ENCODE results near the gene NCR3LG1. TPM values are rescaled to one million over a fixed set of nuclear protein-coding genes. Genes with fewer than 3 reads are reported as not detected.

NCR3LG1 gene
- total and polyA plus RNA-seq, 2 donors from 2014 or later, result 0.71 to 4.5 TPM

DNA sequence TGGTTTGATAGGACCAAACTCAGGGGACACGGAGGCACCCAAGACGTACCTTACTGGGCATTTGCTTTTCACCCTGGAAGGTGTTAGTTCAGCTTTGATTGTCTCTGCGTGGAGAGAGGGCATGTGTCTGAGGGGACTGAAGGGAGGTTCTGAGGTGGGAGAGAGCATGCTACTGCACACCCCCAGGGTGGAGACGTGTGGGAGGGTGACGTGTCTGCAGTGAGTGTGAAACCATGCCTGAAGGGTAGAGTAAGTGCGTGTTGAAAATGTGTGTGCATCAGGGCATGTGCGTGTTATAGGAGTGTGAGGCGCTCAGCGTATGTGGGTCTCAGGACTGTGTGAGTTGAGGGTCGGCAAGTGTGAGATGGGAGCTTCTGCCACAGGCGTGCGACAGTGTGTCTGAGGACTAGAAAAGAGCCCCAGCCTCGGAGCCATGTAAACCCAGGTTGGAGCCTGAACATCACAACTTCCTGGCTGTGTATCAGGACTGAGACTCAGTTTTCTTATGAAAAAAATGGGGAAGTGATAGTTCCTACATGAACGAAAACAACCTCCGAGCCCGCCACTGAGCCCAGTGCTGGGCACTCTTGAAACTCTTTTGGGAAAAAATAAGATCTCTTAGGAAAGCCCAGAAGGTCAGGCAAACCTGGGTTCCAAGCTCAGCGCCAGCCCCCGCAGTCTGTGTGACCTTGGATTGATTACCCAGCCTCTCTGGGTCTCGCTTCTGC lies 48.6 kb downstream of the NCR3LG1 start:
- FAIRE-seq (no peak), DNase-seq (peak in 3 of 5 donors; percentile 18 to 44 (median 21))
- H3K27ac ChIP-seq (ENCODE audit: low read depth in 2 of 2, low read length in 2 of 2), result no peak overlapping the region
- no peak overlapping the region for H3K9ac ChIP-seq (ENCODE audit: low read length in 3 of 3)
- TF ChIP-seq, protein P1, sequence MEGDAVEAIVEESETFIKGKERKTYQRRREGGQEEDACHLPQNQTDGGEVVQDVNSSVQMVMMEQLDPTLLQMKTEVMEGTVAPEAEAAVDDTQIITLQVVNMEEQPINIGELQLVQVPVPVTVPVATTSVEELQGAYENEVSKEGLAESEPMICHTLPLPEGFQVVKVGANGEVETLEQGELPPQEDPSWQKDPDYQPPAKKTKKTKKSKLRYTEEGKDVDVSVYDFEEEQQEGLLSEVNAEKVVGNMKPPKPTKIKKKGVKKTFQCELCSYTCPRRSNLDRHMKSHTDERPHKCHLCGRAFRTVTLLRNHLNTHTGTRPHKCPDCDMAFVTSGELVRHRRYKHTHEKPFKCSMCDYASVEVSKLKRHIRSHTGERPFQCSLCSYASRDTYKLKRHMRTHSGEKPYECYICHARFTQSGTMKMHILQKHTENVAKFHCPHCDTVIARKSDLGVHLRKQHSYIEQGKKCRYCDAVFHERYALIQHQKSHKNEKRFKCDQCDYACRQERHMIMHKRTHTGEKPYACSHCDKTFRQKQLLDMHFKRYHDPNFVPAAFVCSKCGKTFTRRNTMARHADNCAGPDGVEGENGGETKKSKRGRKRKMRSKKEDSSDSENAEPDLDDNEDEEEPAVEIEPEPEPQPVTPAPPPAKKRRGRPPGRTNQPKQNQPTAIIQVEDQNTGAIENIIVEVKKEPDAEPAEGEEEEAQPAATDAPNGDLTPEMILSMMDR (IDR thresholded peaks at IDR 0.05; ENCODE audit: borderline replicate concordance, extremely low read depth, insufficient read depth), result no peak
- H3K36me3 ChIP-seq (ENCODE audit: control insufficient read depth in 2 of 3, insufficient read depth in 3 of 3, low read length in 3 of 3), result no peaks in the 10 kb centered on the region
- no peaks in the 10 kb centered on the region for H3K4me1 ChIP-seq (ENCODE audit: control insufficient read depth in 2 of 3, insufficient read depth in 2 of 3, low read depth in 1 of 3, low read length in 3 of 3)
- no peaks in the 10 kb centered on the region for H3K27me3 ChIP-seq (ENCODE audit: control insufficient read depth, insufficient read depth, low read length)
- no peaks in the 10 kb centered on the region for H3K9me3 ChIP-seq (ENCODE audit: control insufficient read depth in 2 of 3, insufficient read depth in 1 of 3, low read length in 3 of 3)
- intact Hi-C loops (cut with DNase I), result no loop called here
- H3K4me3 ChIP-seq (ENCODE audit: low read length in 3 of 3), result no peak overlapping the region

DNA sequence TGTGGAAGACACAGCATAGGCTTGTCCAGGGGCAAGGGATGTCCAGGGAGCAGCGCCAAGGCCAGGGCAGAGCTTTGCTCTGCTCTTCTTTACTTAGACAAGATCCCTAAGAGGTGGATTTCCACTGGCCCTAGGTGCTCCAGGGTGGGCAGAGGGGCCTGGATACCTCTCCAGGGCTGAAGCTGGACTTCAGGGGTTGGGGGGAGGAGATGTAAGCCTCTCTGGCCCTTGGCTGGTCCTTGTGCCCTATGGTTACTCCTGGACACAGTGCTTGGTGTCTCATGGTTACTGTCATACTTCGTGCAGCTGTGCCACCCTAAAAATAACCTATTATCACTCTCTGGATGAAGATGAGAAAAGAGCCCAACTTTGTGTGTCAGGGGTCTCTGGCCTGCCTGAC lies 49.7 kb downstream of the NCR3LG1 start:
- no peaks in the 10 kb centered on the region for H3K27me3 ChIP-seq (ENCODE audit: control insufficient read depth, insufficient read depth, low read length)
- no peaks in the 10 kb centered on the region for H3K9me3 ChIP-seq (ENCODE audit: control insufficient read depth in 2 of 3, insufficient read depth in 1 of 3, low read length in 3 of 3)
- no peaks in the 10 kb centered on the region for H3K36me3 ChIP-seq (ENCODE audit: control insufficient read depth in 2 of 3, insufficient read depth in 3 of 3, low read length in 3 of 3)
- no peak overlapping the region for H3K4me3 ChIP-seq (ENCODE audit: low read length in 3 of 3)
- intact Hi-C loops (cut with DNase I), result no loop called here
- no peak overlapping the region for H3K27ac ChIP-seq (ENCODE audit: low read depth in 2 of 2, low read length in 2 of 2)
- peaks cover 0 to 5% (median 0%) of the 10 kb centered on the region in 3 donors for H3K4me1 ChIP-seq (ENCODE audit: control insufficient read depth in 2 of 3, insufficient read depth in 2 of 3, low read depth in 1 of 3, low read length in 3 of 3)
- peak in 1 of 5 donors; percentile 22 for DNase-seq
- TF ChIP-seq, protein P1 (IDR thresholded peaks at IDR 0.05; ENCODE audit: borderline replicate concordance, extremely low read depth, insufficient read depth), result no peak
- no peak for FAIRE-seq
- H3K9ac ChIP-seq (ENCODE audit: low read length in 3 of 3), result no peak overlapping the region

DNA sequence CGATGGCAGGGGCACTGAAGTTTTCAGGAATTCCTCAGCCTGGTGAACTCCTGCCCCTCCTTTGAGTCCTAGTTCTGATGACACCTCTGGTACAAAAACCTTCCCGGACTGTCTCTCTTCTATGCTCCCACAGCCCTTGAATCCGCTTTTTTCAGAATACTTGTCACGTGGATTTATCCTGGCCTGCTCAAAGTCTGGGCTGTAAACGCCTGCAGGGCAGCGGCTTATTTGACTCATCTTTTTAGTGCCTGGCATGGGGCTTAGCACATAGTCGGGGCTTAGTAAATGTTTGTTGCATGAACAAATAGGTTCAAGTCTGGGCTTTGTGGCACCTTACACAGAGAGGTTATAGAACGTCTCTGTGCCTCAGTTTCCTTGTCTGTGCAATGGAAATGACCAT lies 50.2 kb downstream of the NCR3LG1 start:
- DNase-seq, result no peak
- no peak overlapping the region for H3K27ac ChIP-seq (ENCODE audit: low read depth in 2 of 2, low read length in 2 of 2)
- TF ChIP-seq, protein P1 (IDR thresholded peaks at IDR 0.05; ENCODE audit: borderline replicate concordance, extremely low read depth, insufficient read depth), result no peak
- no peak for FAIRE-seq
- no peak overlapping the region for H3K9ac ChIP-seq (ENCODE audit: low read length in 3 of 3)
- H3K4me1 ChIP-seq (ENCODE audit: control insufficient read depth in 2 of 3, insufficient read depth in 2 of 3, low read depth in 1 of 3, low read length in 3 of 3), result peaks cover 0 to 10% (median 0%) of the 10 kb centered on the region in 3 donors
- H3K27me3 ChIP-seq (ENCODE audit: control insufficient read depth, insufficient read depth, low read length), result no peaks in the 10 kb centered on the region
- no peaks in the 10 kb centered on the region for H3K9me3 ChIP-seq (ENCODE audit: control insufficient read depth in 2 of 3, insufficient read depth in 1 of 3, low read length in 3 of 3)
- intact Hi-C loops (cut with DNase I), result no loop called here
- no peaks in the 10 kb centered on the region for H3K36me3 ChIP-seq (ENCODE audit: control insufficient read depth in 2 of 3, insufficient read depth in 3 of 3, low read length in 3 of 3)
- H3K4me3 ChIP-seq (ENCODE audit: low read length in 3 of 3), result no peak overlapping the region
